ENCODE measurements around the gene FXYD5.

DNA sequence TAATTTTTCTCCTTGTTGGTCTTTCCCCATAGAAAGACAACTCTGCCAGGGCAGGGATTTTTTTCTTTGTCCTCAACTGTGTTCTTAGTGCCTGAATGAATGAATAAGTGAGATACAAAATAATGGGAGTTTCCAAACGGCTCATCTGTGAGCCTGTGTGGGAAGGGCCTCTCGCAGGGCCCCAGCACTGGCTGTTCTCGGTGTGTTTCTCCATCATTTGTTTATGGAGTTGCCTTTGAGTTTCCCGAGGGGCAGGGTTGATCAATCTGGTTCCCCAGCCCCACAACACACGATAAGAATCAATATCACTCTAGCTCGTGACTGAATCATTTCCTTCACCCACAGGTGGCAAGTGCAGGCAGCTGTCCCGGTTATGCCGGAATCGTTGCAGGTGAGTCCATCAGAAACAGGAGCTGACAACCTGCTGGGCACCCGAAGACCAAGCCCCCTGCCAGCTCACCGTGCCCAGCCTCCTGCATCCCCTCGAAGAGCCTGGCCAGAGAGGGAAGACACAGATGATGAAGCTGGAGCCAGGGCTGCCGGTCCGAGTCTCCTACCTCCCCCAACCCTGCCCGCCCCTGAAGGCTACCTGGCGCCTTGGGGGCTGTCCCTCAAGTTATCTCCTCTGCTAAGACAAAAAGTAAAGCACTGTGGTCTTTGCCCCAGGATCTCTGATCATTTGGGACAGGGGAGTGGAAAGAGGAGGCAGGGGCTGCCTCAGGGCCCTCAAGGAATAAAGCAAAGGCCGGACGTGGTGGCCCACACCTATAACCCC lies 14.9 kb downstream of the FXYD5 start:
- TF ChIP-seq, protein P1, sequence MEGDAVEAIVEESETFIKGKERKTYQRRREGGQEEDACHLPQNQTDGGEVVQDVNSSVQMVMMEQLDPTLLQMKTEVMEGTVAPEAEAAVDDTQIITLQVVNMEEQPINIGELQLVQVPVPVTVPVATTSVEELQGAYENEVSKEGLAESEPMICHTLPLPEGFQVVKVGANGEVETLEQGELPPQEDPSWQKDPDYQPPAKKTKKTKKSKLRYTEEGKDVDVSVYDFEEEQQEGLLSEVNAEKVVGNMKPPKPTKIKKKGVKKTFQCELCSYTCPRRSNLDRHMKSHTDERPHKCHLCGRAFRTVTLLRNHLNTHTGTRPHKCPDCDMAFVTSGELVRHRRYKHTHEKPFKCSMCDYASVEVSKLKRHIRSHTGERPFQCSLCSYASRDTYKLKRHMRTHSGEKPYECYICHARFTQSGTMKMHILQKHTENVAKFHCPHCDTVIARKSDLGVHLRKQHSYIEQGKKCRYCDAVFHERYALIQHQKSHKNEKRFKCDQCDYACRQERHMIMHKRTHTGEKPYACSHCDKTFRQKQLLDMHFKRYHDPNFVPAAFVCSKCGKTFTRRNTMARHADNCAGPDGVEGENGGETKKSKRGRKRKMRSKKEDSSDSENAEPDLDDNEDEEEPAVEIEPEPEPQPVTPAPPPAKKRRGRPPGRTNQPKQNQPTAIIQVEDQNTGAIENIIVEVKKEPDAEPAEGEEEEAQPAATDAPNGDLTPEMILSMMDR (IDR thresholded peaks at IDR 0.05): no peak
- no peak for TF ChIP-seq ZFX (IDR thresholded peaks at IDR 0.05; ENCODE audit: borderline replicate concordance)
